GM21423 (cell line): ENCODE results near the gene TMEM132E.

ENCODE experiments used
- ATAC-seq: cut with Tn5 transposase; IDR thresholded peaks from one replicate; pipeline ENCODE4 v1.9.1; 2021; ENCODE audit warnings: mild to moderate bottlenecking, moderate library complexity; ENCODE audit not compliant: unreplicated experiment

TMEM132E gene

DNA sequence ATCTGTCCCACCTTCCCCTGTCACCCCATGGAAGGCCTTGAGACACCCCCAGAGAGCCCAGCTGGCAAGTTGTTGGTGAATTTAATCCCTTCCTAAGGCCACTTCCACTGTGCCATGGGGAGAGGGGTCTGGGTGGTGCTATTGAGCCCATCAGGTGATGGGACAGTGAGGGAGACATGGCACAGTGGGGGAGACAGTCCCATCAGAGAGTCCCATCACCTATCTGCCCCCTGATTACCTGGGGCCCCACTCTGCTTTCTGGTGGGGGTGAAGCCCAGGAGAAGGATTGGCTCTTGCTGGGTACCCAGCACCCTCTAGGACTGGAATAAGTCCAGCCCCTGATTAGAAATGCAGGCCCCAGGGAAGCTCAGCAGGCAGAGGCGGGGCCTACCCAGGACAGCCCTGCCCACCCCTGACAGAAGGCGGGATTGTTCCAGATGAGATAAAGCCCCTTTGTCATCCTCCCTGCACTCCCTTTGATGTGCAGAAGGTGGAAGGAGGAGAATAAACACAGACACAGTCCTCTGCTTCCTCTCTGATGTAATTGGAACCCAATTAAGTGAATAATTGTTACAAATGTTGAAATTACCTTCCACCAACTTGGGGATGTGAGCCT is 18.9 kb downstream of the TMEM132E start:
- no peak for ATAC-seq

DNA sequence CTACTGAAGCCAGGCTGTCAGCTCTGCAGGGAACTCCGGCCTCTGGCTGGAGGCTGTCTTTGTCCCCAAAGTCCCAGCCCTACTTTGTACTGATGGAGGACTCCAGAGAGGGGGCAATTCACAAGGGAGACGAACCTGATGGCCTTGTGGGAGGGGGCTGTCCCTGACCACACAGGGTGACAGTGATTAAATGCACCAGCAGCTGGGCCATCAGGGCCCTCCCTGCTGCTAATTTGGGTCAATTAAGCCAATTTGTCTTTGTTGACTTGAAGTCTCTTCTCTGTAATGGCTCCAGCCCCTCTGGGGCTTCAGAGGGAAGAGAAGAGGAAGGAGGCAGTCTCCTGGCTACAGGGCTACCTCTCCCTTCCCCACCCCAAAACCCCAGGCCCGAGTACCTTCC is 22.0 kb downstream of the TMEM132E start:
- no peak for ATAC-seq

- ATAC-seq: no peak
Observed at GRCh38 chr17:34603974-34604373, 24.6 kb downstream of the TMEM132E start.

DNA sequence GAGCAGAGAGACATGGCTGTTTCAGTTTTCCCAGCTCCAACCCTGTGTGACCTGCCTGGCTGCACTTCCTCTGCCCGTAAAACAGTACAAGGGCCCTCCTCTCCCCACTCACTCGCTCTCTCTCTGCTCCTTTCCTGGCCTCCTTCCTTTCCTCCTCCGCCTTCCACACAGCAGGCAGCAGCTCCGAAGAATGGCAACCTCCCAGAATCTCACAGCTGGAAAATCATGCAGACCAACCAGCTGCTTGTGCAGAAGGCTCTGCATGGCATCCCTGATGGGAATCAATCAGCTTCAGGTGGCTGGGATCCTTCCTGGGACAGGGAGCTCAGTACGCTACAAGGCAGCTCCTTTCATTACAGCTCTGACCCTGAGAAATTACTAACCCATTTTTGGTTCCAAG is 27.4 kb downstream of the TMEM132E start:
- no peak for ATAC-seq

GRCh38 chr17:34607917-34608316 is 28.5 kb downstream of the TMEM132E start:
- no peak for ATAC-seq

DNA sequence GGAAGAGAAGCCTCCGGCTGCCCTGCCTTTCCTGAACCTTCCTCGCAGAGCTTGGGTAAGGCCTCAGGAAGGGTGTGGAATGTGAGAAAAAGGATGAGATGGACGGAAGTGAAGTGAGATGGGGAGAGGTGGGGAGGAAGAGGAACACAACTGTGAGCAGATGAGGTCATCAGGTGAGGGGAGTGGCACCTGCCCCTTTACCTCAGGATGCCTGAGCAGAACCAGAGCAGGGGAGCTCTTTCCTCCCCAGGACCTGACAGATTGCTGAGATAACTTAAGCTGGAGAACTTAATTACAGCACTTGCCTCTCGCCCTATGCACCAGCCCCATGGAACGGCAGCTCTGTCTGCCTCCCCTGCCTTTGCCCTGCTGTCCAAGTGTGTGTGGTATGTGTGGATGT is 29.8 kb downstream of the TMEM132E start:
- ATAC-seq: no peak

DNA sequence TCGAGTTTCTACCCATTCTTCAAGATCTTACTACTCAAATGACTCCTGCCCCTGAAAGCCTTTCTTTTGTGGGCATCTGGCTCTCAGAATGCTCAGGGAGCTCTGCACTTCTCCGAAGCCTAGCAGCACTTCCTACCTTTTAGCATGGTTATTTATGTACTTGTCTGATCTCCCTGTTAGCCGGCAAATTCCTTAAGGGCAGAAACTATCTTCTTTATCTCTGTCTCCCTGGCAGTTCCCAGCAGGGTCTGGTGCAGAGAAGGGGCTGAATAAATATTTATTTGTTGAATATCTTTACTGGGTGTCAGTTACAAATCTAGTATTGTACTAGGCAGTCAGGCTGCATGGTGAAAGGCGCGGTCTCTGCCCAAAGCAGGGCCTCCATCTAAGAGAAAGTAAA is 30.7 kb downstream of the TMEM132E start:
- no peak for ATAC-seq

- ATAC-seq: no peak
Observed at GRCh38 chr17:34610506-34610905, 31.1 kb downstream of the TMEM132E start.

DNA sequence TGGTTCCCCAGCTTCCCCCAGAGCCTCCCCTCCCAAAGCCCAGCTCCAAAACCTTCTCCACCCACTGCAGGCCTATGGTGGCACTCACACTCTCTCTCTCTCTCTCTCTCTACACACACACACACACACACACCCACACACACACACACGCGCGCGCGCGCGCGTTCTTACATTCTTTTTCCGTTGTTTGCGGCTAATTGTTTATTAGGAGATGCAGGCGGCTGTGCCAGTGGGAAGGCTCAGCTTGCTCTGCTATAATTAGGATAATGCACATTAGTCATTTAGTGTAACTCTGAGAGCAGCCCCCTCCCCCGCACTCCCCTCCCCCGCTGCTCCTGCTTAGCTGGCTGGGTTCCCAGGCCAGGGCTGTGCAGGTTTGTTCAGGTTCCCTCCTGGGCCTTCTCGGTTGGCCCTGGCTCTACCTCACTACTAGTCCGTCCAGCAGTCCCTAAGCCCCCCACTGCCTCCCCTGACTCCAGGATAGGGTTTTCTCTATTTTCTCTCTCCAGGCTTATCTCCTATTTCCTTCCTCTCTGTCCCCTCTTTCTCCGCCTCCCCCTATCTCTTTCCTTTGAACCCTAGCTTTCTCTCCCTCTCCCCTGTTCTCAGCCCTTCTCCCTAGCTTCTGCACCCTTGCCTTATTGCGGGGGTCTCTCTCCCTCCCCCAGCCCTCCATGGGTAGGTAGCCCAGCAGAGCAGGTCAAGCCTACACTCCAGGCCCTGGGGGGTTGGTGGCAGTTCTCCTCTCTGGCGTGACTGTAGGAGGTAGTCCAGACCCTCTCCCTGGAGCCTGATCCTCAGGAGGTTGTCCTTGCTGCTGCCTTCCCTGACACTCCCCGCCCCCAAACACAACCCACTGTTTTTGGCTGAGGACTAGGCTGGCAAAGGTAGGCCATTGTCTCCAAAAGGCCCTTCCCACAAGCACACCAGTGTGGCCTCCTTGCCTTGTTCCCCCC is 34.0 kb downstream of the TMEM132E start:
- no peak for ATAC-seq

GRCh38 chr17:34614698-34615097 is 35.3 kb downstream of the TMEM132E start:
- no peak for ATAC-seq

GRCh38 chr17:34615326-34615725 is 35.9 kb downstream of the TMEM132E start:
- ATAC-seq: no peak

GRCh38 chr17:34616148-34616547 is 36.8 kb downstream of the TMEM132E start:
- no peak for ATAC-seq

GRCh38 chr17:34617398-34617797 is 38.0 kb downstream of the TMEM132E start:
- ATAC-seq: no peak

- no peak for ATAC-seq
Observed at GRCh38 chr17:34619687-34620217, 40.4 kb downstream of the TMEM132E start.

- ATAC-seq: no peak
Observed at GRCh38 chr17:34620458-34620857, 41.1 kb downstream of the TMEM132E start.

DNA sequence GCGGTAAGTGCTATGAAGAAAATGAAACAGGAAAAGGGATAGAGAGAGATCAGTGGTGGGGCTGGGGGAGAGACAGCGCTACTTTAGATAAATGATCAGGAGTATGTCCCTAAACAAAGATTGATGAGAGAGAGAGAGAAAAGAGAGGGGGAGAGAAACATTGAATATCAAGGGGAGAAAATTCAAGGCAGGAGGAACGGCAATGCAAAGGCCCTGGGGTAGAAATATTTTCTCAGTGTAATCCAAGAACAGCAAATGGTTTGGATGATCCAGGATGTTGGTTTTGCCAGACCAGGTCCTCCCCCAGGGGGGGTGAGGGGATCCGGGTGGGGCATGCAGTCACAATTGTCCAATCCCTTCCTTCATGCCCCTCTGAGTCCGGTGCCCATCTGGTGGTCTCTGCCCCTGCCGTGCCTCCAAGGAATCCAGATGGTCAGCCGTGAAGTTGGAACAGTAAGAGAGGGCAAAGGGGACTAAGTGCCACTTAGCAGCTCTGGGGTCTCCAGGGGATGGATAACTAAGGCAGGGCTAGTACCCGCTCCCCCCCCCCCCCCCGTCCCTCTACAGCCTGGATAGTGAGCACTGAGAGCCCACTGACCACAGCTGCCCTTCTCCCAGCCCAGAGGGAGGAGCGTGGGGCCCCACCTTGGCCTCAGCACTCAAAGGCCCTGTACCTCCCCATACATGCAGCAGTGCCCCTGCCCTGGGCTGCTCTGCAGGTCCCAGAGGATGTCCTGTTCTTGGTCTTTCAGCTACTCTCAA is 43.7 kb downstream of the TMEM132E start:
- no peak for ATAC-seq

DNA sequence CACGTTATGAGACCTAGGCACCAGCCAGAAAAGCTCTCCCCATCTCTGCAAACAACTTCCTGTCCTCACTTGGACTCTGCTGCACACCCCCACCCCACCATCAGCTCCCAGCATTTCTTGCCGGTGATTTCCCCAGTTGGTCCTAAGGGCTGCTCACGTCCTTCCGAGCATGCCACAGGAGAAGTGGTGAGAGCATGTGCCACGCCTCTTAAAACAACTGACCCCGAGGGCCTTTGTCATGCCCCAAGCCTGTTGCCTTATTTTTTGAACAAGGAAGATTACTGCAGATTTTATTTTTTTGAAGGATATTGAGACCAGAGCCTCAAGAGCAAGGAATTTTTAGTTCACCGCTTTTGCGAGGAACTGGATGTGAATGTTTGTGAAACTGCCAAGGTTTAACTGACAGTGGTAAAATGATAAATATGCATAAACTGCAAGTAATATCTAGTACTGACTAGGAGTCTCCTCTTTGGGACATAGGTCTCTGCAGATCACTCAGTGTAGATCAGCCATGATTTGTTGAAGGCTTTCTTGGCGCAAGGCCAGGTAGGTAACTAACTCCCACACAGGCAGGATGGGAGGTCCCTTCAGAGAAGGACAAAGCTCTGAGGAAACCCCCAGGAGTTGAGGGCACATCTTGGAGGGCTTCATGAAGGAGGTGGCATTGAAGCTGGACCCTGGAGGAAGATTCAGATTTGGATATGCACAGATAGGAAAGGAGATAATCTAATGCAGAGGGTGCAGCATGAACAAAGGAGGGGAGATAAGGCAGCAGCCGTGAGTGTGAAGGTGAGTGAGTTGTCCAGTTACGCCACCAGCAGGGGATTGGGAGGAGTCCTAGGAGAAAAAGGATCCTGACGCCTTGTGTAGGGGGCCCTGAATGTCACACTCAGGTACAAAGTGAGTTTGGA is 44.7 kb downstream of the TMEM132E start:
- ATAC-seq: no peak

DNA sequence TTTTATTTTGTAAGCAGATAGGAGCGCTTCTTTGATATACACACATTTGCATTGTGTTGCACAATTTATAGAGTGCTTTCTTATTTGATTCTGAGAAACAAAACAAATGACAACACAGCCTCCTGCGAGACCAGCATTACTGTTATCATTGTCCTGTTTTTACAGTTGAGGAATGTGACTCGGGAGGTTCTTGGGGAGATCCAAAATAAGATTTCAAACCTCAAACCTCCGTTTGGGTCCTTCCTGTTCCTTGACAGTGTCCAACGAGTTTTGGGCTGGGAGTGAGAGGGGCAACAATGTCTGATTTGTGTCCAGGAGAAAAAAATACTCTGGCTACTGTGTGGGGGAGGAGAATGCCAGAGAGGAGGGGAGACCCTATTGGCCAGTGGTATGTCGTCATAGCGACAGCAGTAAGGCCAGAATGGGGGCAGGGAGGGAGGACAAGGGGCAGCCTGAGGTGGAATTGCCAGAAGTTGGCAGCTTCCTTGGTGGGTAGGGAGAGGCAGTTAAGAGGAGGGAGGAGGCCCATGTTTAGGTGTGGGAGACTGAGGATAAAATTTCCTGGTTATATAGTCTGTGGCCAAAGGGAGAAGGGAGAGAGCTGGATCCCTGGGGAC is 45.5 kb downstream of the TMEM132E start:
- no peak for ATAC-seq

GRCh38 chr17:34626121-34626681 is 46.8 kb downstream of the TMEM132E start:
- ATAC-seq: no peak
